ENCODE results near the gene STAT6. TPM values are rescaled to one million over a fixed set of nuclear protein-coding genes. Genes with fewer than 3 reads are reported as not detected.

The STAT6 gene
- total RNA-seq, 1 donor from 2014 or later, result 167 TPM

DNA sequence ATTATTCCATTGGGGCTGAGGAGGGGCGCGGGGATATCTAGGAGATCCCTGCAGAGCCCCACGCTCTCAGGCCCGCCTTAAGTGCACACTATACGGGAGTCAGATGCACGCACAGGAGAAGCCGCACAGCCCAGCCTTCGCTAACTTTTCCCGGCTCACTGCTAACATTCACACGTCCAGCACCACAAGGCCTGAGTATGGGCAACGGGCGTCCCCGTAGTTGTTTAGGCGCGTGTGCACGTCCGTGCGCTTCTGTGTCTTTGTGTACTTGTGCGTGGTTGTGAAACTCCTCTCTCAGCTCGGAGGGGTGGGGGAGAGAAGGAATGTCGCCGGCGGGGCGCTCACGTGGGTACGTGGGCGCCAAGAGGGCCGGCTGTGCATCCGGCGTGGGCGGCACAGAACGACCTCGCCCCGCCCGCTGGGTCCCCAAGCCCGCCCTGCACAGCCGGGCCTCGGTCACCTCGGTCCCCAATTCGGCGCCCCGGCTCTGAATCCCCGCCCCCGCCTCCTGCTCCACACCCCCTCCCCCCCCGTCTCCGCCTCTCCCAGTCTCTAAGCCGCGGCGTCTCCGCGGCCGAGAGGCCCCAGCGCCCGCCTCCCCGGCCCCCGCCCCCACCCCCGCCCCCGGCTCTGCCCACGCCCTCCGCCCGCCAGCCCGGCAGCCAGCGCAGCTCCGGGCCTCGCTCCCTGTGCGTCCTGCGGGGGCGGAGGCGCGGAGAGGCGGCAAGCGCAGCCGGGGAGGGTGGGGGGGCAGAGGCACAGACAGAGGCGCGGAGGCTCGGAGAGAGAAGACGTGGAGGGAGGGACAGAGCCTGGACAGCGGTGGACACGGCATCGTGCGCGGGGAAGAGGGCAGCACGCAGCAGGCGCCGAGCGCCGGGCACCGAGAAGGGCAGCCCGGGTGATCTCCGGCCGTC, 22.6 kb downstream of the STAT6 start, which contains the start of gene NAB2:
Gene NAB2, plus strand, starts transcription at position 761 of the 917 bp plus-strand sequence. CDS start 158 bp downstream, outside the sequence.
- TF ChIP-seq, protein P1, sequence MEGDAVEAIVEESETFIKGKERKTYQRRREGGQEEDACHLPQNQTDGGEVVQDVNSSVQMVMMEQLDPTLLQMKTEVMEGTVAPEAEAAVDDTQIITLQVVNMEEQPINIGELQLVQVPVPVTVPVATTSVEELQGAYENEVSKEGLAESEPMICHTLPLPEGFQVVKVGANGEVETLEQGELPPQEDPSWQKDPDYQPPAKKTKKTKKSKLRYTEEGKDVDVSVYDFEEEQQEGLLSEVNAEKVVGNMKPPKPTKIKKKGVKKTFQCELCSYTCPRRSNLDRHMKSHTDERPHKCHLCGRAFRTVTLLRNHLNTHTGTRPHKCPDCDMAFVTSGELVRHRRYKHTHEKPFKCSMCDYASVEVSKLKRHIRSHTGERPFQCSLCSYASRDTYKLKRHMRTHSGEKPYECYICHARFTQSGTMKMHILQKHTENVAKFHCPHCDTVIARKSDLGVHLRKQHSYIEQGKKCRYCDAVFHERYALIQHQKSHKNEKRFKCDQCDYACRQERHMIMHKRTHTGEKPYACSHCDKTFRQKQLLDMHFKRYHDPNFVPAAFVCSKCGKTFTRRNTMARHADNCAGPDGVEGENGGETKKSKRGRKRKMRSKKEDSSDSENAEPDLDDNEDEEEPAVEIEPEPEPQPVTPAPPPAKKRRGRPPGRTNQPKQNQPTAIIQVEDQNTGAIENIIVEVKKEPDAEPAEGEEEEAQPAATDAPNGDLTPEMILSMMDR (IDR thresholded peaks at IDR 0.05; ENCODE audit: unreplicated experiment), result no peak
- H3K27me3 Mint-ChIP-seq (ENCODE audit: low read depth), result no peaks in the 10 kb centered on the region
- peak within 1 kb of the TSS; percentile 100 for H3K27ac Mint-ChIP-seq
- peaks cover 63% of the 10 kb centered on the region for H3K4me1 Mint-ChIP-seq
- DNase-seq (ENCODE audit: low spot score in 2 of 2, unreplicated experiment in 2 of 2), result peak; percentile 85 to 90
- peak within 1 kb of the TSS; percentile 96 for H3K4me3 Mint-ChIP-seq
- H3K9me3 Mint-ChIP-seq, result no peaks in the 10 kb centered on the region
- H3K36me3 Mint-ChIP-seq, result peaks cover 13% of the 10 kb centered on the region

DNA sequence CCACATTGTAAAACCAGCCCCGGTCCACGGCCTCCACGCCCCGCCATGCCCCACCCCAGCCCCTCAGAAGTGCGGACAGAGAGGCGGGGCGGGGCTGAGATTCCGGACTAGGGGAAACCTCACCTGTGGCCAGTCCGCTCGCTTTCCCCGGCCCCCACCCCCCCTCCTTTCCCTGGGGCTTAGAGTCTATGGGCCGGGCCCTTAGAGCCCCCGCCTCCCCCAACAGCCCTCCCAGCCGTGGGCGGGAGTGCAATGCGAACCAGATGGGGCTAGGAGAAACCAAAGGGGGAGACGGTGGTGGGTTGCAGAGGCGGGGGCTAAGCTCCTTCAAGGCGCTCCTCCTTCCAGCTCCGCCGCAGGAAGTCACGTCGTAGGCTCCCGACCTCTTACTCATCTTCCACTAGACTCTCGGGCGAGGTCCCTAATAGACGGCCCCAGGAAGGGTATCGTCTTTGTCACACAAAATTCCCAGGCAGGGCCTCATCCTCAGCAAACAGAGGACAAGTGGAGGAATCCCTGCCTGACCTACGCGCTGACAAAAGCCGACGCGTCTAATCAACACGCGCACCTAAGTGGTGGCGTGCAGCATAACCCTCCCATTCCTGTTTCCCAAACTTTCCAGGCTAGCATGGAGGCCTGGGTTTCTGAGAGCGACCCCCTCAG, 23.3 kb downstream of the STAT6 start:
- peaks cover 56% of the 10 kb centered on the region for H3K4me1 Mint-ChIP-seq
- peak overlapping the region; percentile 79 for H3K4me3 Mint-ChIP-seq
- H3K9me3 Mint-ChIP-seq, result no peaks in the 10 kb centered on the region
- peaks cover 16% of the 10 kb centered on the region for H3K36me3 Mint-ChIP-seq
- DNase-seq (ENCODE audit: low spot score in 2 of 2, unreplicated experiment in 2 of 2), result peak; percentile 81 to 85
- H3K27me3 Mint-ChIP-seq (ENCODE audit: low read depth), result no peaks in the 10 kb centered on the region
- peak overlapping the region; percentile 100 for H3K27ac Mint-ChIP-seq
- TF ChIP-seq, protein P1 (IDR thresholded peaks at IDR 0.05; ENCODE audit: unreplicated experiment), result no peak

DNA sequence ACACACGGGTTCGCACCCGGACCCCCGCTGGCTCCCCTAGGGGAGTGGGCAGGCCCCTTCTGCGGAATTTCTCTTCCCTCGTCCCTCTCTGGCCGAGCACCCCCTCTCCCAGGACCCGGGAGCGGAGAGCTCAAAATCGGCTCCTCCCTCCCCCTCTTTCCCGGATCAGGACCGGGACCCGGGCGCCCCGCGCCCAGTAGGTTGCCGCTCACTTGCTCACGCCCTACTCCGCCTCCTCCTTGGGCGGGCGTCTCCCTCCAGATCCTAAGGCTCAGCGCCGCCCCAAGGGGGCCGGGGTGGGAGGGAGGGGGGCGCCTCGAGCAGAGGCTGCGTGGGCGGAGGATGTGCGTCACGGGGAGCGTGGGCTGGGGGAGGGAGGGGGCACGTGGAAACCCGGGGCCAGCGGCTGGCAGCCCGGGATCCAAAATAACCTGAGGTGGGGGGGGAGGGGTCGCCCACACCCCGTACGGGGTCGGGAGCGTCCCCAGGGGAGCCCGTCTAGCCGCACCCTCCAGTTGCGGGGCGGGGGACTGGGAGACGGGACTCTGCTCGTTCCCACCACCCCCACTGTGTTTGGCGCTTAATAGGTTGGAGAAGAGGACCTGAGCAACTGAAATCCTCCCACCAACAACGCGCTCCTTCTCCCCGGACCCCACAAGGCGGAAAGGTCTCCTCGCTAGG, 24.0 kb downstream of the STAT6 start:
- H3K27me3 Mint-ChIP-seq (ENCODE audit: low read depth), result no peaks in the 10 kb centered on the region
- H3K9me3 Mint-ChIP-seq, result no peaks in the 10 kb centered on the region
- H3K27ac Mint-ChIP-seq, result peak overlapping the region; percentile 100
- peaks cover 50% of the 10 kb centered on the region for H3K4me1 Mint-ChIP-seq
- TF ChIP-seq, protein P1 (IDR thresholded peaks at IDR 0.05; ENCODE audit: unreplicated experiment), result no peak
- H3K4me3 Mint-ChIP-seq, result peak overlapping the region; percentile 79
- peaks cover 11% of the 10 kb centered on the region for H3K36me3 Mint-ChIP-seq
- peak; percentile 68 to 77 for DNase-seq (ENCODE audit: low spot score in 2 of 2, unreplicated experiment in 2 of 2)

DNA sequence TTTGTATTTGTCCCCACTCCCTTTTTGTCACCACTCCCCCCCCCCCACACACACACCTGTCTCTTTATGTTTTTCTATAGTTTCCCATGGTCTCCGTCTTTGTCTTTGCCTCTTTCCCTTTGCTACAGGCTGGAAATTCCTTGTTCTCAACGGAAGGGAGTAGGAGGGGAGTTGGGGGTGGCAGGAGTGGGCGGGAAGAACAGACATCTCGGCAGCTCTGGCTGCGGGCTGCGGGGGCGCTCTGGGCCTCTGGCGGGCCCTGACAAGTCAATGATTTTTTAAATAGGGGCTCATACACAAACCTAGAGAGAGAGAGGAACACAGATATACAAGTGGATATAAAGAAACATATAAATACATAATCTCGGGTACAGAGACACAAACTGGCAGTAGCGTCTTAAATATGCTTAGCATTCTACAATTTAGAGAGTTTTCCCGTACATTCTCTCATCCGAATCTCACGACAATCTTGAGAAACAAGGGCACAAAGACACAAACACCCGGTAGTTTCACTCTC, 24.6 kb downstream of the STAT6 start:
- peak; percentile 62 to 72 for DNase-seq (ENCODE audit: low spot score in 2 of 2, unreplicated experiment in 2 of 2)
- no peaks in the 10 kb centered on the region for H3K9me3 Mint-ChIP-seq
- H3K36me3 Mint-ChIP-seq, result peaks cover 9% of the 10 kb centered on the region

More for the DNA sequence above, 24.6 kb downstream of the STAT6 start:
- TF ChIP-seq, protein P1 (IDR thresholded peaks at IDR 0.05; ENCODE audit: unreplicated experiment), result no peak
- H3K4me1 Mint-ChIP-seq, result peaks cover 44% of the 10 kb centered on the region
- no peaks in the 10 kb centered on the region for H3K27me3 Mint-ChIP-seq (ENCODE audit: low read depth)
- H3K4me3 Mint-ChIP-seq, result peak overlapping the region; percentile 79
- H3K27ac Mint-ChIP-seq, result peak overlapping the region; percentile 100

Measured in mesothelial cell of epicardium (in vitro differentiated cells).